ENCODE results near the gene ACO2.
"Not testable (repeated sequence)": the region's sequence is repeated elsewhere in the genome, so short reads cannot be mapped to it uniquely, and the experiment has no call there.

The ACO2 gene

GRCh38 chr22:41448189-41448808, 20.6 kb upstream of the ACO2 start:
- DNase-seq: peak; percentile 92 to 98

GRCh38 chr22:41458161-41458728, 10.7 kb upstream of the ACO2 start:
- no peak for DNase-seq

DNA sequence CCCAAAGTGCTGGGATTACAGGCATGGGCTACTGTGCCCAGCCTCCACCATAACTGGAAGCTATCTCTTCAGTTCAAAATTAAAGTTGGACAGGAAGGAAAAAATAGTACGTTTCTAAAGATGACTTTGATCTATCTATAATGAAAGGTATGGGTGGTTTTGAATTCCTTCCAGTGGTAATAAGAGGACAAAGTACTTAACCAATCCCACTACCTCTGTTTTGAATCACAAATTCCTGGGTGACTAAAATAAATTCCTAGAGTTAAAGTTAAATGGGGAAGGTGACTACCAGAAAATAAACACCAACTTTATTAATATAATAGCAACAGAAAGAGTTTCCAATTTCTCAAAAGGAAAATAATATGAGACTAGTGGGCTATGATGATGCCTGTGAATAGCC, 9.5 kb upstream of the ACO2 start:
- DNase-seq: no peak

- DNase-seq: not testable (repeated sequence)
Observed at GRCh38 chr22:41460071-41460470, 8.8 kb upstream of the ACO2 start.

- no peak for DNase-seq
Observed at GRCh38 chr22:41461901-41462300, 7.0 kb upstream of the ACO2 start.

DNA sequence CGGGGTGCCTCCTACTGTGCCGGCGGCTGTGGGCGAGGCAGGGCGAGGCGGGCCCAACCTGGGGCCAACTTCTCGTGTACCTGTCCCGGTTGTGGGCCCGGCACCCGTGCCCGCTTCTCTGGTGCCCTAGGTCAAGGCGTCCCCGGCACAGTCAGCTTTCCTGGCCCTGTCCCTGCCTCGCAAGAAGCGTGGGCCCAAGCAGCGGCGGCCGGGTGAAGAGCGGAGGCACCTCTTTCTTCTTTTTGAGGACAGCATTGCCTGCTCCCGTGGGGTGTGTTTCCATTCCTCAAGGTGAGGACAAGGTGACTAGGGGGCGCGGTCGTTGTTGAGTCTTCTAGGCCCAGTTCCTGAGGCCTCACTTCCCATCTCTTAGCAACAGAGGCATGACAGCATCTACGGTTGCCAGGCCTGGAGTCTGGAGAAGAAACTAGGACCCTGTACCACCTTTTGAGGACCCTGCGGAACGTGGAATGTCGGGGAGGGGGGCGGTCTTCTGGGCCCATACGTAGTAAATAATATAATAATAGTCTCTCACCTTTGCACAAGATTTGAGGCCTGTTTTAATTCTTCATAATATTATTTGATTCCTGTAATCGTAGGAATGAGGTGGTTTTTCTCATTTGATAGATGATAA, 418 bp downstream of the ACO2 start:
- DNase-seq: no peak

GRCh38 chr22:41470886-41471285, 2.0 kb downstream of the ACO2 start:
- DNase-seq: no peak

- DNase-seq: no peak
Observed at GRCh38 chr22:41471568-41471967, 2.7 kb downstream of the ACO2 start.

GRCh38 chr22:41474872-41475451, 6.0 kb downstream of the ACO2 start:
- no peak for DNase-seq

DNA sequence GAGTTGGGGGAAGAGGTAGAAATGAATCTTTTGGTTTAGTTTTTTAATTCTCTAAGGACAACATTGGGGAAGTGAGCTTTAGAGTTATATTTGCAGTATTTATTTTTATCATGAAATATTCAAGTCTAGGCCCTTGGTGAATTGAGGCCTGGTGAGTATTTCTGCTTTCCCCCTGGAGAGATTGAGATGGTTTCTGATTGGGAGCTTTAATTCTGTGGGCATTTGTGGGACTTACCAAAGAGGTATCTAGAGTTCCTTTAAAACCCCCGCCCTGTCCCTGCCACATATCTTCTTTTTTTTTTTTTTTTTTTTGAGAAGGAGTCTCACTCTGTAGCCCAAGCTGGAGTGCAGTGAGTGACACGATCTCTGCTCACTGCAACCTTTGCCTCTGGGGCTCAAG, 9.6 kb downstream of the ACO2 start:
- DNase-seq: no peak

- no peak for DNase-seq
Observed at GRCh38 chr22:41478891-41479521, 10.1 kb downstream of the ACO2 start.

GRCh38 chr22:41479671-41480396, 10.9 kb downstream of the ACO2 start:
- DNase-seq: no peak

DNA sequence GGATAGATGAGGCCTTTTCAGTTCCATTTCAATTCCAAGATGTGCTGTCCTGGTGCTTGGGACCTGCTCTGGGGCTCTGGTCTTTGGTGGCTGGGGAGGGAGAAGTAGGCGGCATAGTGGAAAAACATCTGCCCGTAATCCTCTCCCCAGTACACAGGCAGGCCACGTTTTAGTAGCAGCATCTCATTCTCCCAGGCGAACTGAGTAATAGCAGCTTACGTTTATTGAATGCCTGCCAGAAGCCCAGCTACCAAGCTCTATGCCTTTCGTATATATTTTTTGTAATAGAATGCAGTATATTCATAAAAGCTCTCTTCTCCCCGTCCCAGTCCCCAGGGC, 11.4 kb downstream of the ACO2 start:
- no peak for DNase-seq

DNA sequence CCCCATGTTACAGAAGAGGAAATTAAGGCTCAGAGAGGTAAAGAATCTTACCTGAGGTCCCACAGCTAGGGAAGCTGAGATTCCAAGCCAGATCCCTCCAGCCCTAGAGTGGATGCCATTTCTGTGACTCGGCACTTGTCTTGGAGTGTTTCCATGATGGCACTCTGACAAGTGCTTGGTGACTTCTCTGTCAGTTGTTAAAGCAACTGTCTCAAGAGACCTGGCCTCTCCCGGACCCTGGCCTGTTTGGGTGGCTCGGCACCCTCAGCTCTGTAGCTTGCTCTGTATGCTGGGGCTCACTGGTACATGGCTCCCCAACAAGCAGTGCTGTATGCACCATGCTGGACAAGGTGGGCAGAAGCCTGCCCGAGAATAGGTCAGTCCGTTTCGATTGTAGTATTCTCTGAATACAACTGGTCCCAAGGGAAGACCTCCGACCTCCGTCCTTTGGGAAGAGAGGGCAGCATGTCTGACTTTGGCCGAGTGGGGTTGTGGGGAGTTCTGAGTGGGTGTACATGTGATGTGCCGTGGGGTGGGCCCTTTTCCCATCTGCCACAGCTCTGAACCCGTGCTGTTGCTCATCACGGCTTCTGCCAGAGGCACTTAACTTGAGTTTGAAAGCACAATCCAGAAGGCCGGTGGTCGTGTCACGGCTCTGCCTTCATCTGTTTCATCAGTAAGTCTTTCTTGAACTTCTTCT, 12.4 kb downstream of the ACO2 start:
- no peak for DNase-seq

DNA sequence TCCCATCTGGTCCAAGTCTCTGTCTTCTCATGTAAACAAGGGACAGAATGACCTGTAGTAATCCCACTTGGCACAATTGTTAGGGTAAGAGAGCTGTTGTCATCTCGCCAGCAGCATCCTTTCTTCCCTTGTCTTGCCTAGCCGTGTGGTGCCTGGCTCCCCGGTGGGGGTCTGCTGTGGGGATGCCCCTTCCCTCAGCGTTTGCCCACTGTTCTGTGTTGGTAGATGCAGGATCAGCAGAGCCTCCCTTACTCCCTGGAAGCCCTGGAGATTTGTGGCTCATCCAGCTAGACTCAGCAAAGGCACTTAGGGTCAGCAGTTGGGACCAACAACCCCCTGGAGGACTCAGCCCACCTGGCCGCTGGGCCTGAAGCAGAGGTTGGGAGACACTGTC, 13.0 kb downstream of the ACO2 start:
- no peak for DNase-seq

GRCh38 chr22:41482319-41482935, 13.5 kb downstream of the ACO2 start:
- no peak for DNase-seq

GRCh38 chr22:41485033-41485432, 16.1 kb downstream of the ACO2 start:
- DNase-seq: no peak

GRCh38 chr22:41487037-41487935, 18.4 kb downstream of the ACO2 start:
- no peak for DNase-seq

DNA sequence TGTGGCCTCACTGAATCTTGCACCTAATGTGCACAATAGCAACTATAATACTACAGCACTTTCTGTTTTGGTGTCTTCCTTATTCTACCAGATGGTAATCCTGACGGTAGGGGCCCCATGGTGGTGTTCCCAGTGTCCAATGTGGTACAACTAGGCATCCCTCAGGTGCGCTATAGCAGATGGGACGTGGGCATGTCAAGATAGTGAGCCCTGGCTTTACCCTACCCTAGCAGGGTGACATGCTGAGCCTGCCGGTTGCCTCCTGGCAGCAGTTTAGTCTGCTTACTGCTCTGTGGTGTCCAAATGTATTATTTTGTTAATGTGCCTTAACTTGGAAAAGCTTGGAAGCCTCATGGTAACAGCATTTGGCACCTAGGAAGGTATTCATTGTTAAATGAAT, 19.2 kb downstream of the ACO2 start:
- no peak for DNase-seq

DNA sequence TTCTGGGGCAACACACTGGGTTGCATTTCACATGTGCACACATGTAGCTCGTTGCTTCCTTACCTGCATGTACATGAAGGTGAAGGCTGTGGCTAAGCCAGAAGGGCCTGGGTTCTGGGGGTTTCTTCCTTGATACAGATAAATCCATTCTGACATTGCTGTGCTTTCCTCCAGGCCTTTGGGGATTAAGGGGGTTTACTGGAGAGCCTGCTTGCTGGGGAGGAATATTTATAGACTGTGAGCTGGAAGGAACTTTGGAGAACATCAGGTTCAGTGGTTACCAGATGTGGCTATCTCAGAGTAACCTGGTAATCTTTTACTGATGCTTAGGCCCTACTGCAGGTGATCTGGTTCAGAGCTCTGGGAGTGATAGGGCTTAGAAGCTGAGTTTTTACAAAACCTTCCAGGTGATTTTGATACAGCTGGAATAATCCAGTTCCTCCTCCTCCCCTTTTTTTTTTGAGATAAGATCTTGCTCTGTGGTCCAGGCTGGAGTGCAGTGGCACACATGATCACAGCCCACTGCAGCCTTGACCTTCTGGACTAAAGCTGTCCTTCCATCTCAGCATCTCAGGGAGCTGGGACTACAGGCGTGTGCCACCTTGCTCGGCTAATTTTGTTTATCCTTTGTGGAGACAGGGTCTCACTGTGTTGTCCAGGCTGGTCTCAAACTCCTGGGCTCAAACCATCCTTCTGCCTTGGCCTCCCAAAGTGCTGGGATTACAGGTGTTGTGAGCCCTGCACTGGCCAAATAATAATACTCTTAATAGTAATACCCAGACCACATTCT, 19.9 kb downstream of the ACO2 start:
- DNase-seq: no peak

Measured in bone marrow (tissue), 2 donors.